Stimulated activated CD8-positive, alpha-beta memory T cell treated with anti-CD3 and anti-CD28 coated beads, Interleukin-2, amount 100 ng/mL, for 48 hours (primary cell): ENCODE results near the gene FARP1.

ENCODE experiments used
- DNase-seq, 2 donors: peaks; one replicate each; pipeline ENCODE4 v3.0.0-alpha.2; 2020; ENCODE audit warnings: low read depth in 2 of 2

Gene FARP1

DNA sequence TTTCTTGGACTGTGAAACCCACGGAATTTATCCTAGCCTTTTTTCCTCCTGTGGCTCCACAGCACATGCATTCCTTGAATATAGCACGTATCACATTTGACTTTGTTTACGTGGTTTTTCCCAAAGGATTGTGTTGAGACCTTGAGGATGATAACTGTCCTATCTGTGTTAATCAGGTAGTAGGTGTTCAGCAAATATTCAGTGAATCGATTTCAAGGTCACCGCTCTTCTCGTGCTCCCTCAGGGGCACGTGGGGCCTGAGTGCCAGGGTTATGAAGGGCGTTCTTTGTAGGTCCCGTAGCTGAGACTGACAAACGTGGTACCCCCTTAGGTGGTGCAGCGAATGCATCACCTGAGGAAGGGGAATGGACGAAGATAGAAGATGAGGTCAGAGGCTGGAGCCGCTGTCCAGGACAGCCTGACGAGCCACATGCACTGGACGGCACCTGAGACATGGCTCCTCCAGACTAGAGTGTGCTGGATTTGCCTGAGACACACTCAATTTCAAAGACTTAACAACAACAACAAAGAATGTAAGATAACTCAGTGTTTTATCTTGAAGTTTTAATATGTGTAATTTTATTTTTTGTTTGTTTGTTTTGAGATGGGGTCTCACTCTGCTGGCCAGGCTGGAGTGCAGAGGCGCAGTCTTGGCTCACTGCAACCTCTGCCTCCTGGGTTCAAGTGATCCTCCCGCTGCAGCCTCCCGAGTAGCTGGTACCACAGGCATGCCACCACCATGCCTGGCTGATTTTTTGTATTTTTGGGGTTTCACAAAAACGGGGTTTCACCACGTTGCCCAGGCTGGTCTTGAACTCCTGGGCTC, 165.4 kb downstream of the FARP1 start:
- DNase-seq, result no peak

GRCh38 chr13:98309569-98310335, 166.9 kb downstream of the FARP1 start:
- no peak for DNase-seq

GRCh38 chr13:98310485-98311199, 167.7 kb downstream of the FARP1 start:
- no peak for DNase-seq

DNA sequence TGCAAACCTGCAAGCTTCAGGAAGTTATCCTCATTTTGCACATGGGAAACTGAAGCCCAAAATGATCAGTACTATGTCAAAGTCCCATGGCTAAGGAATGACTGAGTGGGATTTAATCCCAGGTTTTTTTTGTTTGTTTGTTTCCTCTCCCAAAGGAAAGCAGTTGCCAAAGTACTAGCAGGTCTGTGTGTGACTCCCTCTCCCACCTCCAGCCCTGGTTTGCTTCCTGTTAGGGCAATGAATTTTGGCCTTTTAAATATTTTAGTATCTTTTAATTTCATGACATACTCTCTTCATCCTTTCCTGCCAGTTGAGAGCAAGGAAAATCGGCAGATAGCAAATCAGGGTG, 168.3 kb downstream of the FARP1 start:
- no peak for DNase-seq

GRCh38 chr13:98312606-98313005, 169.7 kb downstream of the FARP1 start:
- DNase-seq, result no peak

DNA sequence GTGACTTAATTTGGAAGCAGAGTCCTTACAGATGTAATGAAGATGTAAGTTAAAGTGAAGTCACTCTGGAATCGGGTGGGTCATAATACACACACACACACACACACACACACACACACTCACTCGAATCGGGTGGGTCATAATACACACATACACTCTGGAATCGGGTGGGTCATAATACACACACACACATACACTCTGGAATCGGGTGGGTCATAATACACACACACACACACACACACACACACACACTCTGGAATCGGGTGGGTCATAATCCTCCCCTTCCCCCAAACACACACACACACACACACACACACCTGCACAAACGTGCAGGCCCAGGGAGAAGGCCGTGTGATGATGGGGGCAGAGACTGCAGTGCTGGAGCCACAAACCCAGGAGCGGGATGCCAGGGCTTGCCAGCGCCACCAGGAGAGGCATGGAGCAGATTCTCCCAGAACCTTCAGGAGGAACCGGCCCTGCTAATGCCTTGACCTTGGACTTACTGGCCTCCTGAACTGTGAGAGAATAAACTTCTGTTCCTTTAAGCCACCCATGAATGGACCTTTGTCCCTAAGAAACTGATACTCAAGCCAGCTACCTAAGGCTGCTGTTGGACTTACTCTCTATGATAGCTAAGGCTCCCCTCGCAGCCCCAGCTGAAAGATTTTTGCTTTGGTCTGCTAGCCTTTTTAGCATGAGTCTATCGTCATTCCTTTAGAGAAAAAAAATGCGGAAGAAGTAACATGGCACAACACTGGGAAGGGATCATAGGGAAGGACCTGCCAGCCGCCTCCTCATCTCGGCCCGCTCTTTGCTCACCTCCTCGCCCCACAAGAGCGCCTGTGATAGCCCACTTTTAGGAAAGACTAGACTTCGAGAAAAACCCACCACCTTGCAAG, 170.4 kb downstream of the FARP1 start:
- no peak for DNase-seq

DNA sequence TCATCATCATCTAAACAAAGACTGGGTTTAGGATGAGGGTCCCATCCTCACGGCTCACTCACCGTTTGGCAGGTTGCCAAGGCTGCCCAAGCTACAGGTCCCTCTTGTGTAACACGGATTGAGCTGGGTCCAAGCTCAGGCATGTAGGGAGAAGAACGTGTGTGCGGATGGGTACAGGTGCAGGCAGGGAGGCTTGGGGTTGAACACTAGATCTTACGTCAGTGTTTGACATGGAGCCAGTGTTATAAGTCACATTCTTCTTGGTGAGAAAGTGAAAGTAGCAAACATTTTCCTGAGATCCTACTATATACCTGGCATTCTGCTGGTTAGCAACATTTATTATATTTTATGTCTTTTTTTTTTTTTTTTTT, 171.0 kb downstream of the FARP1 start:
- no peak for DNase-seq

DNA sequence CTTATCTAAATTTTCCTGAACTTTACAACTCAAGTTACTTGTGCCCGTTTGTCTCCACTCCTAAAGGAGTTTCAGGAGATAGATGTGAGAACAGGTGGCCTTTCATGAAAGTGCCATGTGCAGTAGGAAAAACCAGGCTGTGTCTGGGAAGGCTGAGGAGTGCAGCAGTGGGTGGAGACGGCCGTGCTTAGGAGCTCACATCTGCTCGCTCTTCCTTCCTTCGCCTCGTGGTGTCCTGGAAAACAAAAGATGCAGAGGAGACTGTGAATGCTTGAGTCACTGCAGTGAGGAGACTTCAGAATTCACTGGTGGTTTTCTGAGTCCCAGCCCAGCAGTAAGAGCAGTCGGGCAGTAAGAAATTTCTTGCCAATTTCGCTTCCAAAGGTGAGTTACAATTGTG, 172.6 kb downstream of the FARP1 start:
- no peak for DNase-seq

GRCh38 chr13:98315902-98316301, 173.0 kb downstream of the FARP1 start:
- no peak for DNase-seq

DNA sequence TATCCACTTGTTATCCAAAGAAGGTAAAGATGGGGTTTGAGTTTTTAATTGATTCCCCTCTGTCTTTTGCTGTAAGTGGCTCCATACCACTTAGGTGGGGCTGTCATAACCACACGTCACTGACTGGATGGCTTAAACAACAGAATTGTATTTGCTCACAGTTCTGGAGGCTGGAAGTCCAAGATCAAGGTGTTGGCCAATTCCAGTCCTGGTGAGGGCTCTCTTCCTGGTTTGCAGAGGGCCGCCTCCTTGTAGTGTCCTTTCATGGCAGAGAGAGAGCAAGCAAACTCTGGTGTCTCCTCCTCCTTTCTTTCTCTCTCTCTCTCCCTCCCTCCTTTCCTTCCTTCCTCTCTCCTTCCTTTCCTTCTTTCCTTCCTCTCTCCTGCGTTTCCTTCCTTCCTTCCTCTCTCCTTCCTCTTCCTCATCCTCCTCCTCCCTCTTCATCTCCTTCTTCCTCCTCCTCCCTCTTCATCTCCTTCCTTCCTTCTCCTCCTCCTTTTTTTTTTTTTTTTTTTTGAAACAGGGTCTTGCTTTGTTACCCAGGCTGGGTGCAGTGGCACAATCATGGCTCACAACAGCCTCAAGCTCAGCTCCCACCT, 174.8 kb downstream of the FARP1 start:
- no peak for DNase-seq

DNA sequence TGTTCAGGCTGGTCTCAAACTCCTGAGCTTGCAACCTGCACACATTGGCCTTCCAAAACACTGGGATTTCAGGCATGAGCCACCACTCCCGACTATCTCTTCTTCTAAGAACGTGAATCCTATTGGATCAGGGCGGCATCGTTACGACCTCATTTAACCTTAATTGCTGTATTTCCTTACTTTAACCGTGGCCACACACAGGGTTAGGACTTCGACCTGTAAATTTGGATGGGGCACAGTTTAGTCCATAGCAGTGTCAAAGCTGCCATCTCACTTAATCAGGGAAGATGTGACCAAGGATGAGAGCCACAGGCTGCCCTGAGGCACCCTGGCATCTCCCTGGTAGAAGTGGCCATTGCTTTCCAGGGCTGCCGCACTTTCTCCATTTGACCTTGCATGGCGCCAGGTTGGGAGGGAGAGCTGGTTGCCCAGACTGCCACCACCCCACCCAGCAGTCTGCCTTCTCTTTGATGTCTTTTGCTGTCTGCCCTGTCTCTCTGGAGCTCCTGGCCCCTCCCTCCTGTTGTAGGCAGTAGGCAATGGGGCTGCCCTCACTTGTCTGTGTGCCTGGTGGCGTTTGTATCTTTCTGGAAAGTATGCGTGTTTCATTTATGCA, 175.5 kb downstream of the FARP1 start:
- no peak for DNase-seq

DNA sequence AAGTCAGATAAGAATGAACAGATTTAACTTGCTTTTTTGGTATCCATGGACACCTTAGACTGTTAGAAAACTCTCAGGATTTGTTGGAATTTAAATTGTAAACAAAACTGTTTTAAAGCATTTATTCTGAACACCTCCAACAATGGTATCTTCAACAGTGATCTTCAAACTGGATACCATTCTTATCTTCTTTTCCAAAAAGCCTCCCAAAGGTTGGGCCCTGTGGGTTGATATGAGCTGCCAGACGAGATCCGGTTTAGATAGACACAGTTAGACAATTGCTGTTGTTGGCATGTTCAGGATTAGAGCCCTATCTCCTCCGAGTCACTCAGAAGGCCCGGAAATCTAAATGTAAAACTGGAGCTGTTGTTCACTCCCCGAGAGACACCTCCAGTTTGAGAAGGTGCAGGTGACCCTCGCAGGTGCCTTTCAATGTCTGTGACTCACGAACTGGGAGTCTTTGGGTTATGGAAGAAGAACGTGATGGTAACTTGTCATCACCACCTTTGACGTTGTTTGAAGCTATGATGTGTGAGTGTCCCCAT, 177.7 kb downstream of the FARP1 start:
- DNase-seq, result no peak

DNA sequence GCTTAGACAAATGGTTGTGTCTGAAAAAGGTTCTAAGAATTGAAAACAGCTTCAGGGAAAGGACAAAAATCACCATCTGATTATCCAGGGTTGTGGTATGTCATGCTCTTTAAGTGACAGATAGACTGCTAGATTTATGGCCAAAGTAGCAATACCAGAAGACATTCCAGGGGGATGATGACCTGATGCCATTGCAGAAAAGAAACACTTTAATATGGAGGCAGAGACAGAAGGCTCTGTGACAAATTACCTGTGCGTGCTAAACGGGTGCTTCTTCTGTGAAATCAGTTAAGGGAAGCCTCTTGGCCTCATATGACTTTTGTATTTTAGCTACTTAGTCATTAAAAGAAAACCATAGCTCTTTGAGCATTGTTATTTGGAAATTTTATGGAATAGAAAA, 178.5 kb downstream of the FARP1 start:
- no peak for DNase-seq

- DNase-seq, result no peak
Observed at GRCh38 chr13:98322091-98322718, 179.3 kb downstream of the FARP1 start.

DNA sequence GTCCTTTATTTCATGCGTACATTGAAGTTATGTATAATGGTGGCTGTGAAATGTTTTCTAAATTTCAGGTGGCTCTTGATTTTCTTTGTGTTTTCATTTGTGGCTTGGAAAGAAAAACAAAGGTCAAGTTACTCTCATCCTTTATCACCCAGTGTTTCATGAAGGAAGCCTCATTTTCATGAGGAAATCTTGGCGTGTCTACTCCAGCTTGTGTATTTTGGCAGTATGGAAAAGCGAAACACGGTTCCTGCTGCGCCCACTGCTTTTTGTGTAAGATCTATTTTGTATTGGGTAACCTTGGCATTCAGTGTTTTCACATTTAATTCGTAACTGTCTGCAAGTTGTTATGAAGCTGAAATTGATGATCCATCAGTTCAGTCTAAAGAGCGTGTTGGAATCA, 181.2 kb downstream of the FARP1 start:
- DNase-seq, result no peak

- DNase-seq, result no peak
Observed at GRCh38 chr13:98325724-98326123, 182.8 kb downstream of the FARP1 start.

DNA sequence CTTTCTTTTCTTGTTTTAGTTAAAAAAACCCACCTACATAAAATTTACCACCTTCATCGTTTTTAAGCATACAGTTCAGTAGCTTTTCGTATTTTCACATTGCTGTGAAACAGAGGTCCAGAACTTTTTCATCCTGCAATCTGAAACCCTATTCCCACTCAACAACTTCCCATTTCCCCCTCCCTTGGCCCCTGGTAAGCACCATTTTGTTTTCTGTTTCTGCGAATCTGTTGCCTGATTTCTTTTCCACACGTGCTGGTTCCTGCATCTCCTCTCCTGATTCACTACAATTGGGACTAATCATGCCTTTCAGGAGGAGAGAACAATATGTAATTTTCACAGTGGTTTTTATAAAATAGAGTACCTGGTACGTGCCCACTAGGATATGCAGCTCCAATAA, 183.4 kb downstream of the FARP1 start:
- no peak for DNase-seq

- no peak for DNase-seq
Observed at GRCh38 chr13:98327371-98328270, 184.7 kb downstream of the FARP1 start.

GRCh38 chr13:98328511-98328910, 185.6 kb downstream of the FARP1 start:
- DNase-seq, result no peak
